HUES6 (cell line): Measurements from ENCODE around the gene LIN54.
"Not testable (repeated sequence)": the region's sequence is repeated elsewhere in the genome, so short reads cannot be mapped to it uniquely, and the experiment has no call there.

Source experiments
- H3K27ac ChIP-seq: 2 replicates; pipeline ENCODE4 v1.7.0; 2013; ENCODE audit warnings: low read depth, mild to moderate bottlenecking, low read length, inconsistent platforms
- H3K27me3 ChIP-seq: 2 replicates; pipeline ENCODE4 v1.6.1; 2013; ENCODE audit warnings: low read length; ENCODE audit not compliant: control insufficient read depth, insufficient read depth
- H3K36me3 ChIP-seq: 2 replicates; pipeline ENCODE4 v1.6.1; 2013; ENCODE audit warnings: low read length; ENCODE audit not compliant: control insufficient read depth, insufficient read depth
- H3K4me1 ChIP-seq: 2 replicates; pipeline ENCODE4 v1.6.1; 2013; ENCODE audit warnings: low read length; ENCODE audit not compliant: control insufficient read depth, insufficient read depth
- H3K4me3 ChIP-seq: 2 replicates; pipeline ENCODE4 v1.5.1; 2013; ENCODE audit warnings: low read depth, low read length
- H3K9ac ChIP-seq: one replicate; pipeline ENCODE4 v1.6.1; 2013; ENCODE audit warnings: mild to moderate bottlenecking, low read length
- H3K9me3 ChIP-seq: 2 replicates; pipeline ENCODE4 v1.6.1; 2013; ENCODE audit warnings: low read depth, low read length; ENCODE audit not compliant: control insufficient read depth, insufficient read depth

The LIN54 gene

GRCh38 chr4:83010522-83011318 is at the start of gene LIN54:
Gene LIN54 (minus strand): TSS chr4:83010823. CDS start chr4:82984844, 25,979 bp downstream.
- H3K27ac ChIP-seq: peak within 1 kb of the TSS; percentile 71; the same call in 1 of the 2 replicates
- H3K27me3 ChIP-seq: peaks cover 13% of the 10 kb centered on the region; the same call in 1 of the 2 replicates
- H3K4me3 ChIP-seq: peak within 1 kb of the TSS; percentile 93
- no peaks in the 10 kb centered on the region for H3K9me3 ChIP-seq
- peak within 1 kb of the TSS; percentile 88 for H3K9ac ChIP-seq
- H3K4me1 ChIP-seq: peaks cover 8% of the 10 kb centered on the region
- no peaks in the 10 kb centered on the region for H3K36me3 ChIP-seq

GRCh38 chr4:83054928-83055327 is 44.3 kb upstream of the LIN54 start:
- H3K4me3 ChIP-seq: no peak overlapping the region
- H3K36me3 ChIP-seq: peaks cover 41% of the 10 kb centered on the region
- H3K27ac ChIP-seq: no peak overlapping the region
- no peaks in the 10 kb centered on the region for H3K4me1 ChIP-seq
- H3K9me3 ChIP-seq: no peaks in the 10 kb centered on the region
- no peak overlapping the region for H3K9ac ChIP-seq
- no peaks in the 10 kb centered on the region for H3K27me3 ChIP-seq

GRCh38 chr4:83048781-83049180 is 38.2 kb upstream of the LIN54 start:
- H3K36me3 ChIP-seq: peaks cover 27% of the 10 kb centered on the region
- not testable (repeated sequence) for H3K4me3 ChIP-seq, H3K27ac ChIP-seq, H3K9ac ChIP-seq, H3K4me1 ChIP-seq, H3K9me3 ChIP-seq, H3K27me3 ChIP-seq

GRCh38 chr4:83046693-83047473 is 36.3 kb upstream of the LIN54 start:
- Histone ChIP-seq H3K27ac (no peak overlapping the region), H3K9ac (no peak overlapping the region), H3K4me1 (no peaks in the 10 kb centered on the region), H3K36me3 (peaks cover 13% of the 10 kb centered on the region; the same call in 1 of the 2 replicates), H3K4me3 (no peak overlapping the region), H3K27me3 (no peaks in the 10 kb centered on the region), H3K9me3 (no peaks in the 10 kb centered on the region)

- H3K9me3 ChIP-seq: no peaks in the 10 kb centered on the region
- H3K27me3 ChIP-seq: no peaks in the 10 kb centered on the region
- H3K9ac ChIP-seq: no peak overlapping the region
- H3K4me3 ChIP-seq: no peak overlapping the region
- H3K36me3 ChIP-seq: no peaks in the 10 kb centered on the region
- no peaks in the 10 kb centered on the region for H3K4me1 ChIP-seq
- H3K27ac ChIP-seq: no peak overlapping the region
These were observed 33.3 kb upstream of the LIN54 start for GRCh38 chr4:83043801-83044407.

- H3K27ac ChIP-seq, H3K27me3 ChIP-seq, H3K9ac ChIP-seq, H3K4me3 ChIP-seq, H3K9me3 ChIP-seq, H3K4me1 ChIP-seq, H3K36me3 ChIP-seq: not testable (repeated sequence)
These were observed 32.5 kb upstream of the LIN54 start for GRCh38 chr4:83043157-83043556.

GRCh38 chr4:83040269-83040668 is 29.6 kb upstream of the LIN54 start:
- no peaks in the 10 kb centered on the region for H3K36me3 ChIP-seq
- 0 out of 2 replicates have a peak, but pooled peaks cover 3% of the 10 kb centered on the region for H3K4me1 ChIP-seq
- H3K4me3 ChIP-seq: no peak overlapping the region
- H3K27ac ChIP-seq: no peak overlapping the region
- no peak overlapping the region for H3K9ac ChIP-seq
- no peaks in the 10 kb centered on the region for H3K27me3 ChIP-seq
- no peaks in the 10 kb centered on the region for H3K9me3 ChIP-seq

DNA sequence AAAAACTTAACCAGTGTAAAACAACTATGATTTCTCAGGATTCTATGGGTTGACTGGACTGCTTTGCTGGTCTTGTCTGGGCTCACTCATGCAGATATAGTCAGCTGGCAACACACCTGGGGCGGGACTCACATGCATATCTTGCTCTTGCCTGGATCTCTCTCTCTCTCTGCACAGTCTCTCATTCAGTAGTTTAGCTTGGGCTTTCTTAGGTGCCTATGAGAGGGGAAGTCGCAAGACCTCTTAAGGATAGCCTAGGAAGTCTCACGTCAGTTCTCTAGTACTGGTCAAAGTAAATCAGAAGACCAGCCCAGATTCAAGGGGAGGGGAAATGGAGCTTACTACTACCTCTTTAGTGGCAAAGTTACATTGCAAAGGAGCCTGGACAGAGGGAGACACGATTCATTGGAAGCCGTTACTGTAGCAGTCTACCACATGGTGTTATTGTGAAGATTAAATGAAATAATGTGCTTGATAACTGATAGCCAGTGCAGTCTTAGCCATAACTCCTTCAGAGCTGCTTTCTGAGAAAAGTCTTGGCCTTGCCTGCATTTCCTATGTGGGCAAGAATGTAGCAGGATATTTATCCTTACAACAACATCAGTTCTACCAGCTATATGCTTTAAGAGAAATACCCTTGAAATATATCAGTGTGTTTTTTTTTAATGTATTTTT is 26.5 kb upstream of the LIN54 start:
- Histone ChIP-seq H3K27me3 (no peaks in the 10 kb centered on the region), H3K9ac (no peak overlapping the region), H3K9me3 (no peaks in the 10 kb centered on the region), H3K36me3 (no peaks in the 10 kb centered on the region), H3K4me1 (0 out of 2 replicates have a peak, but pooled peaks cover 3% of the 10 kb centered on the region), H3K27ac (no peak overlapping the region), H3K4me3 (no peak overlapping the region)

DNA sequence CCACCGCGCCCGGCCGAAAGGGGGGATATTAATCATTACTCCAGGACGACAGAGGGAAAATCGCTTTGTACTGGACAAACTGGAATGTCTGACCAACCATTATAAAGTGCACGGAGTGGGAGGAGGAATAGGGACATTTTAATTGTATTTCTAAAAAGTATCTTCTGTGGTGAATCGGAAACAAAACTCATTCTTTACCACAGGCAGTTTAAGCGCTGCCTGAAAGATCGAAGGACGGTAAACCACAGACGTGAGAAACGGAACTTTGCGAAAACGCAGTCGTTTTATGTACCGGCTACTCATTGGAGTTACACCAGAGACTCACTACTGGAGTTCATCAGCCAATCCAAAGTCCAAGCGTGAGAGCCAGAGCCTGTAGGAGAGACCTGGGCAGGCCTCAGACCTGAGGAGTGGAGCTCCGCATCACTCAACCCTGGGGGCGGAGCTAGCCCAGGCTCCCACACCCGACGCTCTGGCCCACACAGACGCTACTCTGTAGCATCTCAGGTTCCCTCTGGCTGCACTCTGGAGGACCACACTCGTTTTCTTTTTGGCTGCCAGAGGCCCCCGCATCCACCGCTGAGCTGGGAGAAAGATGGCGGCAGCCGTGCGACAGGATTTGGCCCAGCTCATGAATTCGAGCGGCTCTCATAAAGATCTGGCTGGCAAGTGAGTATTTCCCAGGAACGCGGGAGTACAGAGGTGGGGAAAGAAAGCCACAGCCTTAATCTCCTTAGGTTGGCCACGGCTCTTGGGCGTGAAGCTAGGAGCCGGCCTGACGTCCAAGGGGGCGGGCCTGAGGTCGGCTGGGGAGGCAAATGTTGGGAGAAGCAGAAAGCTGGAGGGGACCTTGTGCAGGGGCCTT is 24.2 kb upstream of the LIN54 start, which contains the start of gene COPS4:
Gene COPS4 (plus strand): TSS at position 554 of the 865 bp plus-strand sequence. CDS start 42 bp downstream, at position 596.
- Histone ChIP-seq H3K27ac (peak within 1 kb of the TSS; percentile 24; the same call in 1 of the 2 replicates), H3K4me3 (peak within 1 kb of the TSS; percentile 87), H3K9me3 (no peaks in the 10 kb centered on the region), H3K4me1 (0 out of 2 replicates have a peak, but pooled peaks cover 3% of the 10 kb centered on the region), H3K27me3 (peaks cover 3% of the 10 kb centered on the region; the same call in 1 of the 2 replicates), H3K9ac (peak within 1 kb of the TSS; percentile 87), H3K36me3 (no peaks in the 10 kb centered on the region)

GRCh38 chr4:83029688-83030087 is 19.1 kb upstream of the LIN54 start:
- H3K4me1 ChIP-seq: no peaks in the 10 kb centered on the region
- H3K27me3 ChIP-seq: peaks cover 10% of the 10 kb centered on the region; the same call in 1 of the 2 replicates
- no peak overlapping the region for H3K9ac ChIP-seq
- H3K4me3 ChIP-seq: no peak overlapping the region
- H3K9me3 ChIP-seq: peaks cover 8% of the 10 kb centered on the region
- H3K27ac ChIP-seq: no peak overlapping the region
- no peaks in the 10 kb centered on the region for H3K36me3 ChIP-seq
